HG03439 (cell line): ENCODE measurements around the gene RPS26.
A peak's percentile ranks its signal among the peaks of the same experiment; 100 is the strongest.
"Not testable (repeated sequence)": the region's sequence is repeated elsewhere in the genome, so short reads cannot be mapped to it uniquely, and the experiment has no call there.

Source experiments
- ATAC-seq: cut with Tn5 transposase; IDR thresholded peaks from one replicate; pipeline ENCODE4 v1.9.1; 2021; ENCODE audit warnings: mild to moderate bottlenecking, moderate library complexity; ENCODE audit not compliant: unreplicated experiment

RPS26 gene

GRCh38 chr12:56020423-56021184 is 21.1 kb upstream of the RPS26 start, which contains the start of gene IKZF4:
IKZF4 (plus strand) TSS chr12:56021043; CDS start chr12:56021494, 451 bp downstream.
- ATAC-seq: no peak

GRCh38 chr12:56021889-56022497 is 19.7 kb upstream of the RPS26 start:
- ATAC-seq: no peak

- ATAC-seq: no peak
Observed at GRCh38 chr12:56028511-56029165, 13.1 kb upstream of the RPS26 start.

GRCh38 chr12:56029166-56029519 is 12.6 kb upstream of the RPS26 start:
- ATAC-seq: no peak

GRCh38 chr12:56029666-56030293 is 11.9 kb upstream of the RPS26 start:
- ATAC-seq: no peak

- ATAC-seq: no peak
Observed at GRCh38 chr12:56031987-56032386, 9.7 kb upstream of the RPS26 start.

GRCh38 chr12:56034586-56035332 is 7.0 kb upstream of the RPS26 start:
- no peak for ATAC-seq

- no peak for ATAC-seq
Observed at GRCh38 chr12:56037161-56037560, 4.6 kb upstream of the RPS26 start.

GRCh38 chr12:56038022-56038655 is 3.6 kb upstream of the RPS26 start:
- ATAC-seq: no peak

- ATAC-seq: no peak
Observed at GRCh38 chr12:56040151-56040550, 1.6 kb upstream of the RPS26 start.

- ATAC-seq: peak; percentile 8
Observed at GRCh38 chr12:56040963-56041551, 661 bp upstream of the RPS26 start.

- not testable (repeated sequence) for ATAC-seq
Observed at GRCh38 chr12:56042430-56042813, 704 bp downstream of the RPS26 start.

GRCh38 chr12:56042843-56043242 is 1.1 kb downstream of the RPS26 start:
- ATAC-seq: no peak

GRCh38 chr12:56046027-56046780 is 4.5 kb downstream of the RPS26 start:
- ATAC-seq: no peak

- no peak for ATAC-seq
Observed at GRCh38 chr12:56053407-56053893, 11.7 kb downstream of the RPS26 start.

GRCh38 chr12:56059964-56060363 is 18.2 kb downstream of the RPS26 start:
- ATAC-seq: not testable (repeated sequence)

GRCh38 chr12:56061982-56062381 is 20.3 kb downstream of the RPS26 start:
- no peak for ATAC-seq

GRCh38 chr12:56062996-56063395 is 21.3 kb downstream of the RPS26 start:
- ATAC-seq: no peak

GRCh38 chr12:56071648-56072047 is 29.9 kb downstream of the RPS26 start:
- ATAC-seq: no peak
